Mesenchymal stem cell (in vitro differentiated cells and primary cell): ENCODE measurements around the gene GRIN3B.
A peak's percentile ranks its signal among the peaks of the same experiment; 100 is the strongest.

Experiments
- DNase-seq: peaks from one replicate; pipeline ENCODE4 v3.0.0-alpha.2; 2013
- H2AFZ ChIP-seq: one replicate; pipeline ENCODE4 v1.6.1; 2013; ENCODE audit warnings: low read depth, mild to moderate bottlenecking, control low read depth, inconsistent platforms, low read length, moderate library complexity
- H2AK5ac ChIP-seq: 2 replicates; pipeline ENCODE4 v1.6.1; 2013; ENCODE audit warnings: low read length, moderate library complexity, mild to moderate bottlenecking, inconsistent platforms; ENCODE audit not compliant: severe bottlenecking
- H2BK120ac ChIP-seq: one replicate; pipeline ENCODE4 v1.6.1; 2013; ENCODE audit warnings: low read depth, mild to moderate bottlenecking, inconsistent platforms, low read length, moderate library complexity
- H2BK12ac ChIP-seq, 2 experiments: one replicate each; pipeline ENCODE4 v1.6.1; 2013; ENCODE audit warnings: inconsistent platforms in 2 of 2, low read length in 2 of 2, mild to moderate bottlenecking in 2 of 2, moderate library complexity in 2 of 2, control low read depth in 1 of 2
- H2BK15ac ChIP-seq: one replicate; pipeline ENCODE4 v1.6.1; 2013; ENCODE audit warnings: mild to moderate bottlenecking, low read depth, inconsistent platforms; ENCODE audit not compliant: poor library complexity, severe bottlenecking
- H2BK5ac ChIP-seq: 2 replicates; pipeline ENCODE4 v1.6.1; 2013; ENCODE audit warnings: low read depth, mild to moderate bottlenecking, low read length, control low read depth, inconsistent platforms; ENCODE audit not compliant: poor library complexity, severe bottlenecking
- H3K14ac ChIP-seq, 2 experiments: one replicate each; pipeline ENCODE4 v1.6.1; 2013; ENCODE audit warnings: inconsistent platforms in 2 of 2, low read length in 2 of 2, control low read depth in 1 of 2, mild to moderate bottlenecking in 1 of 2, moderate library complexity in 1 of 2
- H3K18ac ChIP-seq, 2 experiments: one replicate each; pipeline ENCODE4 v1.6.1; 2013; ENCODE audit warnings: inconsistent platforms in 2 of 2, low read length in 2 of 2, control low read depth in 1 of 2, low read depth in 1 of 2, mild to moderate bottlenecking in 1 of 2
- H3K23ac ChIP-seq, 2 experiments: one replicate each; pipeline ENCODE4 v1.6.1; 2013; ENCODE audit warnings: inconsistent platforms in 2 of 2, low read length in 2 of 2, mild to moderate bottlenecking in 2 of 2, moderate library complexity in 2 of 2, control low read depth in 1 of 2
- H3K27ac ChIP-seq: 2 replicates; pipeline ENCODE4 v1.5.1; 2013; ENCODE audit warnings: mild to moderate bottlenecking, moderate library complexity, low read length, control low read depth, inconsistent platforms; ENCODE audit not compliant: poor library complexity, severe bottlenecking
- H3K27me3 ChIP-seq, 2 experiments: 2 replicates each; pipeline versions ENCODE4 v1.6.1 to v1.7.0; 2013; ENCODE audit warnings: low read length in 2 of 2, mild to moderate bottlenecking in 2 of 2, moderate library complexity in 2 of 2, control low read depth in 1 of 2, inconsistent platforms in 1 of 2; ENCODE audit not compliant: control insufficient read depth in 1 of 2, insufficient read depth in 1 of 2
- H3K36me3 ChIP-seq, 2 experiments: 2 replicates each; pipeline versions ENCODE4 v1.6.1 to v1.7.0; 2013; ENCODE audit warnings: low read length in 2 of 2, control low read depth in 1 of 2, inconsistent platforms in 1 of 2, low read depth in 1 of 2, mild to moderate bottlenecking in 1 of 2; ENCODE audit not compliant: insufficient read depth in 2 of 2, control insufficient read depth in 1 of 2
- H3K4ac ChIP-seq, 2 experiments: one replicate each; pipeline ENCODE4 v1.6.1; 2013; ENCODE audit warnings: inconsistent platforms in 2 of 2, low read length in 2 of 2, mild to moderate bottlenecking in 2 of 2, moderate library complexity in 2 of 2, control low read depth in 1 of 2, low read depth in 1 of 2
- H3K4me1 ChIP-seq: 2 replicates; pipeline ENCODE4 v1.6.1; 2013; ENCODE audit warnings: low read depth, low read length, control low read depth; ENCODE audit not compliant: control insufficient read depth, insufficient read depth
- H3K4me2 ChIP-seq: 2 replicates; pipeline ENCODE4 v1.6.1; 2013; ENCODE audit warnings: low read length, mild to moderate bottlenecking, inconsistent platforms; ENCODE audit not compliant: poor library complexity, severe bottlenecking
- H3K4me3 ChIP-seq, 2 experiments: 2 replicates each; pipeline versions ENCODE4 v1.5.1 to v1.7.0; 2013; ENCODE audit warnings: low read length in 2 of 2, mild to moderate bottlenecking in 2 of 2, control low read depth in 1 of 2, low read depth in 1 of 2; ENCODE audit not compliant: insufficient read depth in 1 of 2
- H3K79me1 ChIP-seq: replicated peaks from 2 replicates; pipeline ENCODE4 v1.6.1; 2013; ENCODE audit warnings: mild to moderate bottlenecking, control low read depth, low read length, inconsistent platforms; ENCODE audit not compliant: poor library complexity, severe bottlenecking
- H3K9ac ChIP-seq: 2 replicates; pipeline ENCODE4 v1.7.0; 2013; ENCODE audit warnings: mild to moderate bottlenecking, low read length, moderate library complexity
- H3K9me3 ChIP-seq: 2 replicates; pipeline ENCODE4 v1.7.0; 2013; ENCODE audit warnings: mild to moderate bottlenecking, low read length; ENCODE audit not compliant: control insufficient read depth
- H4K8ac ChIP-seq: one replicate; pipeline ENCODE4 v1.6.1; 2013; ENCODE audit warnings: inconsistent platforms, mild to moderate bottlenecking, low read length, moderate library complexity
- H4K91ac ChIP-seq: one replicate; pipeline ENCODE4 v1.6.1; 2013; ENCODE audit warnings: mild to moderate bottlenecking, low read length, inconsistent platforms
- WGBS: methylation state at CpG from one replicate; pipeline ENCODE4 v1.1.7; 2013; ENCODE audit warnings: mixed read lengths; 5-methylcytosine and 5-hydroxymethylcytosine counted together

Gene GRIN3B

GRCh38 chr19:994516-994915, 5.7 kb upstream of the GRIN3B start:
- Histone ChIP-seq H2BK120ac (no peak overlapping the region), H4K8ac (no peak overlapping the region), H2AK5ac (no peak overlapping the region), H3K27me3 (peaks cover 33 to 42% of the 10 kb centered on the region in 2 experiments), H3K14ac (no peak overlapping the region), H2BK15ac (no peak overlapping the region), H3K36me3 (peaks cover 10 to 60% of the 10 kb centered on the region in 2 experiments), H3K23ac (no peak overlapping the region), H3K4me3 (no peak overlapping the region), H2BK12ac (no peak overlapping the region), H3K18ac (no peak overlapping the region), H2AFZ (no peak overlapping the region), H3K4me1 (peaks cover 46% of the 10 kb centered on the region), H3K79me1 (peaks cover 3% of the 10 kb centered on the region), H3K9me3 (no peaks in the 10 kb centered on the region), H3K27ac (no peak overlapping the region), H3K4ac (no peak overlapping the region), H3K9ac (no peak overlapping the region), H4K91ac (no peak overlapping the region), H2BK5ac (no peak overlapping the region), H3K4me2 (no peak overlapping the region)
- no peak for DNase-seq
- 98% methylated on average over 18 of the region's 18 CpGs for WGBS

GRCh38 chr19:995051-995827, 5.0 kb upstream of the GRIN3B start:
- DNase-seq = no peak
- H3K18ac ChIP-seq = no peak overlapping the region
- H3K14ac ChIP-seq = no peak overlapping the region
- 89% methylated on average over 24 of the region's 26 CpGs for WGBS
- no peak overlapping the region for H2BK15ac ChIP-seq
- H3K27ac ChIP-seq = no peak overlapping the region
- H3K23ac ChIP-seq = no peak overlapping the region
- H3K4me3 ChIP-seq = no peak overlapping the region
- no peak overlapping the region for H3K4ac ChIP-seq
- H2BK12ac ChIP-seq = no peak overlapping the region
- H2AK5ac ChIP-seq = no peak overlapping the region
- no peak overlapping the region for H3K9ac ChIP-seq
- peaks cover 41% of the 10 kb centered on the region for H3K4me1 ChIP-seq
- H2BK120ac ChIP-seq = no peak overlapping the region
- H2BK5ac ChIP-seq = no peak overlapping the region
- H3K79me1 ChIP-seq = peaks cover 3% of the 10 kb centered on the region
- H3K4me2 ChIP-seq = no peak overlapping the region
- no peak overlapping the region for H4K8ac ChIP-seq
- peaks cover 34 to 43% of the 10 kb centered on the region in 2 experiments for H3K27me3 ChIP-seq
- H2AFZ ChIP-seq = no peak overlapping the region
- H4K91ac ChIP-seq = no peak overlapping the region
- H3K9me3 ChIP-seq = no peaks in the 10 kb centered on the region
- peaks cover 9 to 53% of the 10 kb centered on the region in 2 experiments for H3K36me3 ChIP-seq

GRCh38 chr19:996051-996838, 4.0 kb upstream of the GRIN3B start:
- Histone ChIP-seq H3K9ac (peak overlapping the region; percentile 55), H4K8ac (peak overlapping the region; percentile 32), H3K4ac (no peak overlapping the region), H3K27me3 (peaks cover 39 to 48% of the 10 kb centered on the region in 2 experiments), H4K91ac (no peak overlapping the region), H3K36me3 (peaks cover 0 to 43% of the 10 kb centered on the region in 2 experiments), H3K18ac (peak overlapping the region in 1 of 2 experiments; percentile 11), H3K79me1 (peaks cover 3% of the 10 kb centered on the region), H2BK120ac (no peak overlapping the region), H3K9me3 (no peaks in the 10 kb centered on the region), H2AFZ (no peak overlapping the region), H3K27ac (no peak overlapping the region), H3K14ac (peak overlapping the region in 1 of 2 experiments; percentile 89), H3K4me1 (peaks cover 37% of the 10 kb centered on the region), H2BK15ac (peak overlapping the region; percentile 68), H3K4me3 (peak overlapping the region; percentile 29 to 53), H2AK5ac (no peak overlapping the region), H2BK5ac (no peak overlapping the region), H2BK12ac (no peak overlapping the region), H3K23ac (no peak overlapping the region), H3K4me2 (peak overlapping the region; percentile 41)
- WGBS = 33% methylated on average over 64 of the region's 64 CpGs
- peak; percentile 62 for DNase-seq

GRCh38 chr19:998064-998463, 2.2 kb upstream of the GRIN3B start:
- H3K18ac ChIP-seq = no peak overlapping the region
- H3K14ac ChIP-seq = no peak overlapping the region
- no peak overlapping the region for H3K4ac ChIP-seq
- H3K4me1 ChIP-seq = peaks cover 33% of the 10 kb centered on the region
- no peak overlapping the region for H4K8ac ChIP-seq
- no peak overlapping the region for H4K91ac ChIP-seq
- H2BK120ac ChIP-seq = no peak overlapping the region
- H3K9me3 ChIP-seq = no peaks in the 10 kb centered on the region
- H2BK5ac ChIP-seq = no peak overlapping the region
- no peak overlapping the region for H3K4me2 ChIP-seq
- H2AFZ ChIP-seq = no peak overlapping the region
- H3K27me3 ChIP-seq = peaks cover 45 to 62% of the 10 kb centered on the region in 2 experiments
- peaks cover 0 to 29% of the 10 kb centered on the region in 2 experiments for H3K36me3 ChIP-seq
- H2BK12ac ChIP-seq = no peak overlapping the region
- H2BK15ac ChIP-seq = no peak overlapping the region
- no peak overlapping the region for H3K23ac ChIP-seq
- peaks cover 3% of the 10 kb centered on the region for H3K79me1 ChIP-seq
- H3K9ac ChIP-seq = no peak overlapping the region
- H2AK5ac ChIP-seq = no peak overlapping the region
- H3K27ac ChIP-seq = no peak overlapping the region
- no peak overlapping the region for H3K4me3 ChIP-seq
- WGBS = 62% methylated on average over 6 of the region's 6 CpGs
- DNase-seq = no peak
